8988T (cell line): Measurements from ENCODE around the gene UBE2J1.
A peak's percentile ranks its signal among the peaks of the same experiment; 100 is the strongest.

Source experiments
- DNase-seq: peaks from one replicate; pipeline ENCODE4 v3.0.0; 2011

UBE2J1 gene

GRCh38 chr6:89361171-89361570 lies 8.6 kb upstream of the UBE2J1 start:
- no peak for DNase-seq

- DNase-seq = no peak
These were observed 8.0 kb upstream of the UBE2J1 start for GRCh38 chr6:89360415-89360999.

GRCh38 chr6:89359561-89359960 lies 7.0 kb upstream of the UBE2J1 start:
- no peak for DNase-seq

- DNase-seq = no peak
These were observed 4.9 kb upstream of the UBE2J1 start for GRCh38 chr6:89357390-89357789.

GRCh38 chr6:89356642-89357170 lies 4.2 kb upstream of the UBE2J1 start:
- DNase-seq = no peak

GRCh38 chr6:89355511-89356194 lies 3.1 kb upstream of the UBE2J1 start:
- DNase-seq = no peak

GRCh38 chr6:89353702-89354392 lies 1.3 kb upstream of the UBE2J1 start:
- no peak for DNase-seq

- DNase-seq = no peak
These were observed 615 bp upstream of the UBE2J1 start for GRCh38 chr6:89353118-89353556.

- DNase-seq = no peak
These were observed 748 bp downstream of the UBE2J1 start for GRCh38 chr6:89351671-89352277.

- no peak for DNase-seq
These were observed 2.1 kb downstream of the UBE2J1 start for GRCh38 chr6:89350281-89350966.

GRCh38 chr6:89348372-89348771 lies 4.2 kb downstream of the UBE2J1 start:
- DNase-seq = peak; percentile 31

- DNase-seq = no peak
These were observed 4.7 kb downstream of the UBE2J1 start for GRCh38 chr6:89347825-89348224.

- DNase-seq = no peak
These were observed 6.1 kb downstream of the UBE2J1 start for GRCh38 chr6:89346433-89346832.

GRCh38 chr6:89339565-89339964 lies 13.0 kb downstream of the UBE2J1 start:
- no peak for DNase-seq

- no peak for DNase-seq
These were observed 17.4 kb downstream of the UBE2J1 start for GRCh38 chr6:89335164-89335563.

- DNase-seq = no peak
These were observed 21.6 kb downstream of the UBE2J1 start for GRCh38 chr6:89330910-89331309.

- no peak for DNase-seq
These were observed 23.5 kb downstream of the UBE2J1 start for GRCh38 chr6:89328976-89329375.

- no peak for DNase-seq
These were observed 28.2 kb downstream of the UBE2J1 start for GRCh38 chr6:89324304-89324703.

- DNase-seq = no peak
These were observed 29.0 kb downstream of the UBE2J1 start for GRCh38 chr6:89323511-89323971.

- no peak for DNase-seq
These were observed 31.2 kb downstream of the UBE2J1 start for GRCh38 chr6:89321131-89321970.

GRCh38 chr6:89320012-89320559 lies 32.4 kb downstream of the UBE2J1 start:
- DNase-seq = no peak

- DNase-seq = no peak
These were observed 35.5 kb downstream of the UBE2J1 start for GRCh38 chr6:89317067-89317466.
